ENCODE data around the gene SND1.
"Not testable (repeated sequence)": the region's sequence is repeated elsewhere in the genome, so short reads cannot be mapped to it uniquely, and the experiment has no call there.

SND1 gene

GRCh38 chr7:127652333-127653248 is 597 bp downstream of the SND1 start:
- DNase-seq (ENCODE audit: low spot score) = no peak

GRCh38 chr7:127653396-127653795 is 1.4 kb downstream of the SND1 start:
- no peak for DNase-seq (ENCODE audit: low spot score)

- no peak for DNase-seq (ENCODE audit: low spot score)
Observed at GRCh38 chr7:127654404-127655394, 2.7 kb downstream of the SND1 start.

DNA sequence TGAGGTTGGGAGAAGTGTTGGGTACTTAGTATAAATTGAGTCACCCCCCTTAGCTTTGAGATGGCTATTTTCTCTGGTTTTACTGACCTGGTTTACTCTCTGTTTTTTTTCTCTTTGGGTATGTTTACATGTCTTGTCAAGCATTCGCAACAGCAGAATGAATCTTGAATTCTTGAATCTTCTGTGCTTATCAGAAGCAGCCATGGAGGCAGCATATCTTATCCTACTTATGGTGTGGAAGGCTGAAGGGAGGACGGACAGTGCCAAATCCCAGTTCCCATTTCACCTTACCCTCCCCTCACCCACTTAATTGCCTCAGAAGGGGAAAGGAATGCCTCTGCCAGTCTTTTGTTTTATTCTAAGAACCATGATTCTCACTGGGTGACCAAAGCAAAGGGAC is 3.7 kb downstream of the SND1 start:
- no peak for DNase-seq (ENCODE audit: low spot score)

DNA sequence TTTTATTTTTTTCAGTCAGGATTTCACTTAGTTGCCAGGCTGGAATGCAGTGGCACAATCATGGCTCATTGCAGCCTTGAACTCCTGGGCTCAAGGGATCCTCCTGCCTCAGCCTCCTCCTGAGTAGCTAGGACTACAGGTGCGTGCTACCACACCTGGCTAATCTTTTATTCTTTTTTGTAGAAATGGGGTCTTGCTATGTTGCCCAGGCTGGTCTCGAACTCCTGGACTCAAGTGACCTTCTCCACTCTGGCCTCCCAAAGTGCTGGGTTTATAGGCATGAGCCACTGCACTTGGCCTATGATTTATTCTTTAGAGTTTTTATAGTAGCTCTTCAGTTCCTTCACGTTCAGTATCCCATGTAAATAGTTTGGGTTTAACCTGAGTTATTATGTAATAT is 5.5 kb downstream of the SND1 start:
- DNase-seq (ENCODE audit: low spot score) = no peak

- DNase-seq (ENCODE audit: low spot score) = no peak
Observed at GRCh38 chr7:127658970-127659630, 7.1 kb downstream of the SND1 start.

DNA sequence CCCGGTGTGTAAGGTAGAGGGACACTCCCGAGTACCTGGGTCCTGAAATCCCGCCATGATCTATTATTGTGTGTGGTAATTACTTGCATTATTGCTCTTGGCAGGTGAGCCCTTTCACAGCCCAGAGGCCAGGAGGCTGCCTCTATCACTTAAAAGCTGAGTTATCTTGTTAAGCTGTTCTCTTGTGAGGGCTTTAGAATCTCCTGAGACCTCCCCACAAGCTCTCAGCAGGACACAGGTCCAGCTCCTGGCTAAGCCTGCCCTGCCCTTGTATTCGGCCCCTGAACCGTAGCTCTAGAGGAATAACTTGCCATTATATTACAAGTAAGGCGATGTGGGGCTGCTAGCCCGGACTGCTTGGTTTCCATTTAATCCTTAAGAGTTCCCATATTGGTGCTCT is 13.9 kb downstream of the SND1 start:
- no peak for DNase-seq (ENCODE audit: low spot score)

GRCh38 chr7:127666602-127667001 is 14.6 kb downstream of the SND1 start:
- DNase-seq (ENCODE audit: low spot score) = no peak

DNA sequence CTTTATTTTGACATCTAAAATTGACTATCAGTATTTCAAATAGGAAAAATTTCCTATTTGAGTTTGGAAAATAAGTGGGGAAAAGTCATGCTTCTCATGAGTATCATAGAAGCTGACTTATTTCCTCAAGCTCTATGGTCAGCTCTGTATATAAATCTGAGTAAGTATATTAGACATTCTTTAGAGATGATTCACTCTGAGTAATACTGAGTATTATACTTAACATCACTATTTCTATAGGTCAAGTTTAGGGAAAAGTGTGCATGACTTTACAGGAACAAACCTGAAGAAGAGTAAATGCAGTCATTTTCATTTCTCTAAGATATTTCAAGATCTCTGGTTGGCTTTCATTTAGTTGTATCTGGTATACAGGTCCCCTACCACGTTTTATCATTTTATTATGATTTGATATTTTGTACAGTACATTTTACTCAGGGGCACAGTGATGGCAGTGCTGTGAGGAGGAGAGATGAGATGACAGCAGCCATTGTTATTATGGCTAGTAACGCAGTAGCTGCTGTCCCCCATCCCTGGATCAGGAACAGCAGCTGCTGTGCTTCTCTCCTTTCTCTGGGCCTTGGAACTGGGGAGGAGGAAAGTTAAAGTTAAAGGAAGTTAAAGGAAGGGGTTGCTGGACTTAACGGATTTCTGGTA is 15.2 kb downstream of the SND1 start:
- DNase-seq (ENCODE audit: low spot score) = no peak

GRCh38 chr7:127667759-127668530 is 16.0 kb downstream of the SND1 start:
- DNase-seq (ENCODE audit: low spot score) = peak; percentile 28

- no peak for DNase-seq (ENCODE audit: low spot score)
Observed at GRCh38 chr7:127671341-127671740, 19.3 kb downstream of the SND1 start.

DNA sequence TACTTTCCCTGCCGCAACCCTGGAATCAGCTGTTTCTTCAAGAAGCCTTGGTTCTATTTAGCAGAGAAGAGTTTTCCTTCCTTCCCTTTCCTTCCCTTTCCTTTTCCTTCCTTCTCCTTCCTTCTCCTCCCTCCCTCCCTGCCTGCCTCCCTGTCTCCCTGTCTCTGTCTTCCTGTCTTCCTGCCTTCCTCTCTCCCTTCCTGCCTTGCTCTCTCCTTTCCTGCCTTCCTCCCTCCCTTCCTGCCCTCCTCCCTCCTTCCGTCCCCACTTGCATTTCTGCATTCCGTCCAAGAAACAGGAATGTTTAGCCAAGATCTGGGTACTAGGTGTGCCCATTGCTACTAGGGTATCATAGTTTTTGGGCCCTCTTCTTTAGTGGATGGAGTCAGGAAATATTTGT is 21.9 kb downstream of the SND1 start:
- no peak for DNase-seq (ENCODE audit: low spot score)

DNA sequence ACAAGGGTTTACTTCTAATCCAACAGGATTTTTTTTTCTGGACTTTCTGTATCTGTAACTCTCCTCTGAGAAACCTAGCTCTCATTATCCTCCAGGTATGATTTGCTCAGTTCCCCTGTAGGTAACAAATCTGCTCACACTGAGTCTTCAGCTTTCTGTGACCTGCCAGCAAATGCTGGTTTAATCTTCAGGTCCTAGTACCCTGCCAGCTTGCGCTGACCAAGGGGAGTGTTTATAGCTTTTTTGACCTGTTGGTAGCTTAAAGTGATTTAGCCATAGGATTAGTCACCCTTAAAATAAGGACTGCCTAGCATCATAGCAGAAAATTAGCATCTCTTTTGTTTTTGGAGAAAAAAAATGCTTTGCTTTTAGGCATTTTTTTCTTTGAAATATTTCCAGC is 22.4 kb downstream of the SND1 start:
- no peak for DNase-seq (ENCODE audit: low spot score)

GRCh38 chr7:127674923-127675322 is 22.9 kb downstream of the SND1 start:
- not testable (repeated sequence) for DNase-seq (ENCODE audit: low spot score)

DNA sequence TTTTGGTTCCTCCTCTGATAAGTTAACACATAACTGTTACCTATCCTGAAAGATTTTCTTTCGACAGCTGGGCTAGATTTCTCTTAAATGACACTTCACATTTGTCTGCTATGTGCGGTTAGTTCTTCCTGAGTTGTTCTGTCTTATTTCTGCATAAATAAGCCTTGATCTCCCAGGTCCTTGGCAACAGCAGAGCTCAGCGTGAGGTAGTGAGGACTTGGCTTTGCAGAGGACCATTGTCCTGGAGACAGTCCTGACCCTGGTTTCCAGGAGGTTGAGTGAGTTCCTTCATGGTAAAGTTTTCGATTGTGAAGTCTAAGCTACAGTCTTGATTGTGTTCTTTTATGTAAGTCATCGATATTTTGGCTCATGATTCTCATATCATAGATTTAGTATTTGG is 23.7 kb downstream of the SND1 start:
- no peak for DNase-seq (ENCODE audit: low spot score)

GRCh38 chr7:127677433-127678230 is 25.6 kb downstream of the SND1 start:
- no peak for DNase-seq (ENCODE audit: low spot score)

- no peak for DNase-seq (ENCODE audit: low spot score)
Observed at GRCh38 chr7:127678337-127678736, 26.3 kb downstream of the SND1 start.

DNA sequence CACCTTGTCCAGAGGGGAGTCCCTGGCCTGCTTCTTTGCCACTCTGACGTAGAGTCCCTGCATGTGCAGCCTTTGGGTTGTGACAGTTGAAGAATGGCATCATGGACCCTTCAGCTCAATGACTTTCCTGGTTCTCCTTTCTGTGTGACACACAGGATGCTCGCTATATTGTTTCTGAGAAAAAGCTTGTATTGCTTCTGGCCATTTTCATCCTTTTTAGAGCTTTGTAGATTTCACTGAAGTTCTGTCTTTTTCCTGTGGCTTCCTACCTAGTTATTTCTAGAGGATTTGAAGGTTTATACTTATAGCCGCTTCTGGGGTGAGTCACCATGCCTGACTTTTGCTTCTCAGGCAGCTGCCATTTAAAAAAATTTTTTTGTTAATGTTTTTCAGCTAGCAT is 27.0 kb downstream of the SND1 start:
- no peak for DNase-seq (ENCODE audit: low spot score)

GRCh38 chr7:127680983-127681382 is 29.0 kb downstream of the SND1 start:
- no peak for DNase-seq (ENCODE audit: low spot score)

- no peak for DNase-seq (ENCODE audit: low spot score)
Observed at GRCh38 chr7:127682140-127682539, 30.1 kb downstream of the SND1 start.
